K562 (cell line): ENCODE results near the gene MAGI2. TPM values are rescaled to one million over a fixed set of nuclear protein-coding genes. Genes with fewer than 3 reads are reported as not detected.

ENCODE experiments used
- ATAC-seq: fragments of 200-7000 bp; cut with Tn5 transposase; 3 replicates; pipeline ENCODE4 v1.9.1; 2020; ENCODE audit warnings: moderate library complexity
- BruUV-seq: library from RNA; stranded (reverse); fragments of 400-500 nt; replicated peaks from 2 replicates; lab custom pipeline; 2021; lab: Mats Ljungman, UMichigan
- CTCF ChIA-PET: fragments of 300-600 bp; formaldehyde crosslinking; extraction: SDS; loops from one replicate; lab custom pipeline; 2021; ENCODE audit warnings: low intra/inter-chr PET ratio; lab: Yijun Ruan, JAX
- POLR2A ChIA-PET: fragments of 300-600, 350-650 bp; sonication (Branson Sonifier 250); formaldehyde crosslinking; extraction: SDS; loops from one replicate; lab custom pipeline; 2021; ENCODE audit warnings: antibody characterized with exemption, inconsistent platforms; lab: Yijun Ruan, JAX
- DNase-seq, 4 experiments: peaks; one replicate each; pipeline versions ENCODE4 v3.0.0 to v3.0.0-alpha.2; 2011 to 2018; ENCODE audit warnings: low spot score in 3 of 4, mixed read lengths in 3 of 4; ENCODE audit errors: extremely low read depth in 1 of 4
- FAIRE-seq: peaks from 2 replicates; lab custom pipeline; 2011; peaks lifted over from hg19 to GRCh38; lab: Jason Lieb, UNC
- H2AFZ ChIP-seq: 2 replicates; pipeline ENCODE4 v1.6.0; 2011; ENCODE audit warnings: low read depth, low read length, control low read depth, inconsistent platforms
- H3K27ac ChIP-seq: fragments of 200-600 bp; 3 replicates; pipeline ENCODE4 v1.8.0; 2011; ENCODE audit warnings: low read depth, mild to moderate bottlenecking, control low read depth, inconsistent platforms, low read length, moderate library complexity, mixed read lengths; ENCODE audit errors: extremely low read depth
- H3K27me3 ChIP-seq, 2 experiments: fragments of 300-600 bp in 1 of 2; 2 replicates in 1 of 2; 3 replicates in 1 of 2; pipeline versions ENCODE4 v1.6.0 to v1.8.0; 2011; ENCODE audit warnings: inconsistent platforms in 2 of 2, low read length in 2 of 2, mild to moderate bottlenecking in 1 of 2, mixed read lengths in 1 of 2, moderate library complexity in 1 of 2; ENCODE audit not compliant: control insufficient read depth in 2 of 2, insufficient read depth in 2 of 2
- H3K36me3 ChIP-seq: fragments of 300-600 bp; 3 replicates; pipeline ENCODE4 v1.8.0; 2011; ENCODE audit warnings: mild to moderate bottlenecking, low read length, inconsistent platforms; ENCODE audit not compliant: control insufficient read depth, insufficient read depth
- H3K4me1 ChIP-seq, 2 experiments: fragments of 200-600 bp in 1 of 2; replicated peaks in 1 of 2; 2 replicates in 1 of 2; 3 replicates in 1 of 2; pipeline versions ENCODE4 v1.5.1 to v1.8.0; 2011; ENCODE audit warnings: inconsistent platforms in 2 of 2, low read length in 2 of 2, mild to moderate bottlenecking in 1 of 2, mixed read lengths in 1 of 2, moderate library complexity in 1 of 2; ENCODE audit not compliant: control insufficient read depth in 2 of 2, insufficient read depth in 2 of 2
- H3K4me2 ChIP-seq: 2 replicates; pipeline ENCODE4 v1.6.1; 2011; ENCODE audit warnings: low read length, control low read depth, inconsistent platforms, mixed read lengths; ENCODE audit not compliant: insufficient read depth
- H3K4me3 ChIP-seq: fragments of 200-600 bp; sonication (generic), shearing (Covaris generic); 2 replicates; pipeline ENCODE4 v1.5.1; 2016; ENCODE audit warnings: control low read depth, inconsistent platforms
- H3K79me2 ChIP-seq: fragments of 200-600 bp; 3 replicates; pipeline ENCODE4 v1.8.0; 2011; ENCODE audit warnings: low read length, inconsistent platforms; ENCODE audit not compliant: control insufficient read depth, insufficient read depth
- H3K9ac ChIP-seq, 2 experiments: 2 replicates each; pipeline versions ENCODE4 v1.6.0 to v1.6.1; 2011; ENCODE audit warnings: low read depth in 2 of 2, low read length in 2 of 2, control low read depth in 1 of 2, inconsistent platforms in 1 of 2, mild to moderate bottlenecking in 1 of 2, mixed read lengths in 1 of 2; ENCODE audit not compliant: insufficient read depth in 1 of 2
- H3K9me1 ChIP-seq: one replicate; pipeline ENCODE4 v1.6.0; 2011; ENCODE audit warnings: inconsistent platforms, mild to moderate bottlenecking, low read length, moderate library complexity; ENCODE audit not compliant: control insufficient read depth, insufficient read depth
- H3K9me3 ChIP-seq: replicated peaks from 2 replicates; pipeline ENCODE4 v1.5.1; 2011; ENCODE audit warnings: low read depth, low read length, inconsistent platforms; ENCODE audit not compliant: control insufficient read depth, insufficient read depth
- H4K20me1 ChIP-seq: replicated peaks from 2 replicates; pipeline ENCODE4 v1.6.1; 2011; ENCODE audit warnings: low read length, inconsistent platforms, mixed read lengths; ENCODE audit not compliant: control insufficient read depth, insufficient read depth
- CBFA2T3 ChIP-seq: fragments of 450-650 bp; IDR thresholded peaks from 2 replicates; pipeline ENCODE4 v1.6.1; 2017
- CXXC5 ChIP-seq: fragments of 250-450 bp; sonication (Bioruptor Pico); IDR thresholded peaks from 2 replicates; pipeline ENCODE4 v1.8.0; 2022; ENCODE audit warnings: inconsistent platforms, mild to moderate bottlenecking, moderate library complexity
- DPF2 ChIP-seq: fragments of 450-650 bp; IDR thresholded peaks from 2 replicates; pipeline ENCODE4 v1.6.1; 2016
- MCM5 ChIP-seq: fragments of 450-650 bp; IDR thresholded peaks from 2 replicates; pipeline ENCODE4 v1.6.1; 2016; ENCODE audit warnings: low read depth
- MEF2A ChIP-seq: IDR thresholded peaks from 2 replicates; pipeline ENCODE4 v1.6.1; 2011; ENCODE audit warnings: low read depth, mild to moderate bottlenecking, low read length, moderate library complexity; ENCODE audit not compliant: control insufficient read depth
- SAFB ChIP-seq: fragments of 200-400 bp; formaldehyde crosslinking; IDR thresholded peaks from 2 replicates; pipeline ENCODE4 v1.6.1; 2017; ENCODE audit warnings: low read depth, low read length, borderline replicate concordance
- SP2 ChIP-seq: IDR thresholded peaks from 2 replicates; pipeline ENCODE4 v1.6.1; 2011; ENCODE audit warnings: mild to moderate bottlenecking, low read depth, low read length, moderate library complexity; ENCODE audit not compliant: poor library complexity, severe bottlenecking; ENCODE audit errors: extremely low read depth
- SRF ChIP-seq, 2 experiments: fragments of 250-450, 450-650 bp in 1 of 2; sonication (Bioruptor Pico) in 1 of 2; sonication (generic) in 1 of 2; formaldehyde crosslinking; IDR thresholded peaks; 2 replicates each; pipeline versions ENCODE4 v1.5.0 to v1.5.1; 2020 to 2022; ENCODE audit warnings: mild to moderate bottlenecking in 1 of 2, missing genetic modification reagents in 1 of 2
- U2AF2 ChIP-seq: fragments of 200-400 bp; formaldehyde crosslinking; optimal IDR thresholded peaks from 2 replicates; pipeline ENCODE3; 2017; ENCODE audit warnings: low read depth, mild to moderate bottlenecking, low read length
- ZNF76 ChIP-seq: fragments of 250-450 bp; sonication (Bioruptor Pico); IDR thresholded peaks from 2 replicates; pipeline ENCODE4 v1.4.0; 2020; ENCODE audit warnings: mild to moderate bottlenecking, moderate library complexity, borderline replicate concordance
- in situ Hi-C: fragments of 300-500 bp; cut with MboI; formaldehyde crosslinking; loops from 4 replicates; pipeline ENCODE4 v1.15.0; 2018; ENCODE audit warnings: inconsistent platforms, mixed read lengths
- intact Hi-C: fragments of 100-400 bp; cut with micrococcal nuclease; formaldehyde crosslinking; loops from 2 replicates; pipeline ENCODE4 v1.14.2; 2022
- polyA plus RNA-seq, 8 experiments: library from polyadenylated mRNA; depleted of rRNA in 4 of 8; stranded (reverse) in 5 of 8; unstranded in 3 of 8; fragments of >200 nt; fragmentation: Nextera tagmentation in 2 of 8; fragmentation: Illumina TruSeq in 1 of 8; extraction: Ambion mirVana in 2 of 8; extraction: Trizol in 1 of 8; gene quantifications; 2 replicates each; pipeline versions ENCODE4 v1.2.1 to v1.2.3, GENCODE V29; 2011 to 2014; ENCODE audit warnings: inconsistent platforms in 1 of 8, missing spikeins in 1 of 8
- total RNA-seq, 7 experiments: library from RNA; depleted of rRNA in 6 of 7; stranded (reverse); fragments of >200 nt in 6 of 7; fragmentation: Illumina TruSeq in 2 of 7; extraction: Trizol in 2 of 7; gene quantifications; 2 replicates each; pipeline versions ENCODE4 v1.2.1 to v1.2.3, GENCODE V29; 2011 to 2021; ENCODE audit warnings: low replicate concordance in 1 of 7
- TF ChIP-seq, protein P1 (sequence below): sonication (generic); formaldehyde crosslinking; IDR thresholded peaks from 2 replicates; pipeline ENCODE4 v1.4.0; 2020; ENCODE audit warnings: mild to moderate bottlenecking, missing genetic modification reagents
- TF ChIP-seq, protein P2 (sequence below), 3 experiments: fragments of 200-800 bp in 1 of 3; sonication (Bioruptor generic) in 1 of 3; sonication (generic) in 1 of 3; formaldehyde crosslinking in 1 of 3; IDR thresholded peaks; 2 replicates each; pipeline versions ENCODE4 v1.6.1 to v1.8.0; 2016 to 2022; ENCODE audit warnings: mild to moderate bottlenecking in 2 of 3, missing compliant biosample characterization in 2 of 3, missing genetic modification characterization in 2 of 3, missing genetic modification reagents in 1 of 3
- TF ChIP-seq, protein P3 (sequence below): sonication (generic); IDR thresholded peaks from 2 replicates; pipeline ENCODE4 v1.6.1; 2016

The MAGI2 gene
- total and polyA plus RNA-seq, 9 of the 15 experiments (the other 6 are each of a cell fraction or from before 2014, with no cell fraction given), result 0.27 to 1.4 (median 0.70) TPM

DNA sequence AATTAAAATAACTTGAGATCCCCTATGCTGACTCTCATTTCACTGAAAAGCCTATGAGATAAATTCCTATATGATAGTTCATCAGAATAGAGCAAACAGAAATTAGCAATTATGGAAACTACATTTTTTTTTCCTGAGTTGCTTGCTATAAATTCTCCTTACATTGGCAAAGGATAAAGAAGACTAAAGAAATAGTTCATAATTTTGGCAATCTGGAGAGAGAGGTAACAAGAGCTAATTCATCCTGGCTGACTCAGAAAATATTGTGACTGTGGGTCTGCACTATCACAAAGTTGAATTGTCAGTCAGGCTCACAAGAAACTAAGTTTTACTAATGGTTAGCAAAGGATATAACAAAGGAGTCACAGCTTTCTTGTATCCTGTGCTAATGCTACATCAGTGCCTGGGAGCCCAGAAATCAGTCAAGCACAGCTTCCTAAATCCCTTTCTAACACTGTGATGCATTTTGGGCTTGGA lies 483.0 kb downstream of the MAGI2 start:
- no TSS peak for BruUV-seq
- H3K4me3 ChIP-seq, result no peak overlapping the region
- H3K9me1 ChIP-seq, result no peaks in the 10 kb centered on the region
- FAIRE-seq (no peak), DNase-seq (no peak)
- POLR2A ChIA-PET, result no interaction called here
- H3K36me3 ChIP-seq, result no peaks in the 10 kb centered on the region
- in situ Hi-C loops, result no loop called here
- CTCF ChIA-PET, result no interaction called here
- H3K79me2 ChIP-seq, result no peaks in the 10 kb centered on the region
- H3K4me2 ChIP-seq, result no peak overlapping the region
- TF ChIP-seq U2AF2 (no peak), SRF (CRISPR knock-in tag; IDR thresholded peaks at IDR 0.05) (no peak), MCM5 (no peak), SAFB (no peak), CBFA2T3 (no peak), SP2 (no peak), MEF2A (no peak), DPF2 (no peak), ZNF76 (CRISPR knock-in tag) (no peak), CXXC5 (CRISPR knock-in tag) (no peak)
- TF ChIP-seq, protein P1, sequence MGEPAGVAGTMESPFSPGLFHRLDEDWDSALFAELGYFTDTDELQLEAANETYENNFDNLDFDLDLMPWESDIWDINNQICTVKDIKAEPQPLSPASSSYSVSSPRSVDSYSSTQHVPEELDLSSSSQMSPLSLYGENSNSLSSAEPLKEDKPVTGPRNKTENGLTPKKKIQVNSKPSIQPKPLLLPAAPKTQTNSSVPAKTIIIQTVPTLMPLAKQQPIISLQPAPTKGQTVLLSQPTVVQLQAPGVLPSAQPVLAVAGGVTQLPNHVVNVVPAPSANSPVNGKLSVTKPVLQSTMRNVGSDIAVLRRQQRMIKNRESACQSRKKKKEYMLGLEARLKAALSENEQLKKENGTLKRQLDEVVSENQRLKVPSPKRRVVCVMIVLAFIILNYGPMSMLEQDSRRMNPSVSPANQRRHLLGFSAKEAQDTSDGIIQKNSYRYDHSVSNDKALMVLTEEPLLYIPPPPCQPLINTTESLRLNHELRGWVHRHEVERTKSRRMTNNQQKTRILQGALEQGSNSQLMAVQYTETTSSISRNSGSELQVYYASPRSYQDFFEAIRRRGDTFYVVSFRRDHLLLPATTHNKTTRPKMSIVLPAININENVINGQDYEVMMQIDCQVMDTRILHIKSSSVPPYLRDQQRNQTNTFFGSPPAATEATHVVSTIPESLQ (CRISPR knock-in tag), result no peak
- TF ChIP-seq, protein P2, sequence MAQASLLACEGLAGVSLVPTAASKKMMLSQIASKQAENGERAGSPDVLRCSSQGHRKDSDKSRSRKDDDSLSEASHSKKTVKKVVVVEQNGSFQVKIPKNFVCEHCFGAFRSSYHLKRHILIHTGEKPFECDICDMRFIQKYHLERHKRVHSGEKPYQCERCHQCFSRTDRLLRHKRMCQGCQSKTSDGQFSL (CRISPR knock-in tag; IDR thresholded peaks at IDR 0.05), result no peak
- TF ChIP-seq, protein P2 (tag; IDR thresholded peaks at IDR 0.05), result no peak
- TF ChIP-seq, protein P3, sequence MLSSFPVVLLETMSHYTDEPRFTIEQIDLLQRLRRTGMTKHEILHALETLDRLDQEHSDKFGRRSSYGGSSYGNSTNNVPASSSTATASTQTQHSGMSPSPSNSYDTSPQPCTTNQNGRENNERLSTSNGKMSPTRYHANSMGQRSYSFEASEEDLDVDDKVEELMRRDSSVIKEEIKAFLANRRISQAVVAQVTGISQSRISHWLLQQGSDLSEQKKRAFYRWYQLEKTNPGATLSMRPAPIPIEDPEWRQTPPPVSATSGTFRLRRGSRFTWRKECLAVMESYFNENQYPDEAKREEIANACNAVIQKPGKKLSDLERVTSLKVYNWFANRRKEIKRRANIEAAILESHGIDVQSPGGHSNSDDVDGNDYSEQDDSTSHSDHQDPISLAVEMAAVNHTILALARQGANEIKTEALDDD, result no peak
- TF ChIP-seq, all 486 proteins: peak for 0
- Histone ChIP-seq H3K9me3 (no peaks in the 10 kb centered on the region), H3K27me3 (no peaks in the 10 kb centered on the region), H3K9ac (no peak overlapping the region), H2AFZ (no peak overlapping the region), H3K4me1 (no peaks in the 10 kb centered on the region), H4K20me1 (no peaks in the 10 kb centered on the region), H3K27ac (no peak overlapping the region)
- ATAC-seq, result no peak
- intact Hi-C loops, result no loop called here
